GM21381 (cell line): ENCODE measurements around the gene SLC6A8.
"Not testable (repeated sequence)": the region's sequence is repeated elsewhere in the genome, so short reads cannot be mapped to it uniquely, and the experiment has no call there.

Source experiments
- ATAC-seq: cut with Tn5 transposase; IDR thresholded peaks from one replicate; pipeline ENCODE4 v1.9.1; 2021; ENCODE audit warnings: mild to moderate bottlenecking, moderate library complexity; ENCODE audit not compliant: unreplicated experiment

The SLC6A8 gene

GRCh38 chrX:153727123-153727931, 39.6 kb downstream of the SLC6A8 start:
- no peak for ATAC-seq

- ATAC-seq = no peak
Measured at GRCh38 chrX:153728095-153728494, 40.4 kb downstream of the SLC6A8 start.

GRCh38 chrX:153728951-153729631, 41.4 kb downstream of the SLC6A8 start:
- ATAC-seq = no peak

DNA sequence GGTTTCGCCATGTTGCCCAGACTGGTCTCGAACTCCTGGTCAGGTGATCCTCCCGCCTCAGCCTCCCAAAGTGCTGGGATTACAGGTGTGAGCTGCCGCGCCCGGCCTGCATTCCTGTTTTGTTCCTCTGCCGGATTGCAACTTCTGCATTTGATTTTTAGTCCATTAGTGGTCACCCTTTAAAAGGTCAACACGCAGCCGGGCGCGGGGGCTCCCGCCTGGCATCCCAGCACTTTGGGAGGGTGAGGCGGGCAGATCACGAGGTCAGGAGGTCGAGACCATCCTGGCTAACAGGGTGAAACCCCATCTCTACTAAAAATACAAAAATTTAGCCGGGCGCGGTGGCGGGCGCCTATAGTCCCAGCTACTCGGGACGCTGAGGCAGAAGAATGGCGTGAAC, 42.4 kb downstream of the SLC6A8 start:
- not testable (repeated sequence) for ATAC-seq

GRCh38 chrX:153731117-153731844, 43.6 kb downstream of the SLC6A8 start:
- no peak for ATAC-seq

DNA sequence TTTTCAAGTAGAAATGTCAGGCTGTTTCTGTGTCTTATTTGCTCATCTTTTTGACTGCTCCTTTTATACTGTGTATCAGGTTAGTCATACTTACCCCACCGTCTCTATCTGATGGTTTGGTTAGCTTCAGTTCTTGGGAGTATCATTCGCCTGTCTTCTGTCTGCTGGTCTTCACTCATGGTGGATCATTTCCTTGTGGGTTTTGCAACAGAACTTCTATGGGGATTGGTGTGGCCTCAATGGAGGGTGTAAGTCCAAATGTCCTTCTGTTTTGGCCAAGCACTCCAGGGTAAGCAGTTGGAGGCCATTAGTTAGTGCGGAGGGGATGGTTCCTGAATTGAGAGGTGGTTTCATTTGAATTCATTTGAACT, 44.1 kb downstream of the SLC6A8 start:
- no peak for ATAC-seq

DNA sequence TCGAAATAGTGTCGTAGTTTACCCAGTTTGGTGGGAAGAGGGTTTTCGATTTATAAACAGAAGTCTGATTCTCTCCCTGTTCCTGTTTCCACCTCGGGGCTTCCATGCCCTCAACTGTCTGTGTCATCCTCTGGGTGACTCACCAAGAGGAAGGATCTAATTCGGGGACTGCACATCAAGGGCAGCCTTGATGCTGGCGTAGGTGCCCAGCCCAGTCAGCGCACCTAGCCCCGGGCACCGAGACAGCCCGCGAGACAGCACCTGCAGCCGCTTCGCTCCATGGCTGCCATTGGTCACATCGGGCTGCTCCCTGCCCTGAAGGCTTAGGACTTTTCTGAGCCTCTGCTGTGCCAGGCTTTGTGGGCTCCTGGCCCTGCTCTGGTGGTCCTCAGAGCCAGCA, 44.7 kb downstream of the SLC6A8 start:
- ATAC-seq = no peak

GRCh38 chrX:153733651-153734240, 46.0 kb downstream of the SLC6A8 start:
- no peak for ATAC-seq

DNA sequence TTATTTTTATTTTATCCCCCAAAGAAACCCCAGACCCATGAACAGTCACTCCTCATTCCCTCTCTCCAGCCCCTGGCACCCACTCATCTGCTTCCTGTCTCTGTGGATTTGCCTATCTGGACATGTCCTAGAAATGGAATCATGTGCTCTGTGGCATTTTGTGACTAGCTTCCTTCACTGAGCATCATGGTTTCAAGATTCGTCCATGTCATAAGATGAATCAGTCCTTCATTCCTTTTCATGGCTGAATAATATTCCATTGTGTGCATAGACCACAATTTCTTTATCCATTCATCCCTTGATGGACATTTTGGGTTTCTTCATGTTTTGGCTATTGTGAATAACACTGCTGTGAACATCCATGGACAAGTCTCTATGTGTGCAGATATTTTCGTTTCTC, 47.1 kb downstream of the SLC6A8 start:
- ATAC-seq = no peak

DNA sequence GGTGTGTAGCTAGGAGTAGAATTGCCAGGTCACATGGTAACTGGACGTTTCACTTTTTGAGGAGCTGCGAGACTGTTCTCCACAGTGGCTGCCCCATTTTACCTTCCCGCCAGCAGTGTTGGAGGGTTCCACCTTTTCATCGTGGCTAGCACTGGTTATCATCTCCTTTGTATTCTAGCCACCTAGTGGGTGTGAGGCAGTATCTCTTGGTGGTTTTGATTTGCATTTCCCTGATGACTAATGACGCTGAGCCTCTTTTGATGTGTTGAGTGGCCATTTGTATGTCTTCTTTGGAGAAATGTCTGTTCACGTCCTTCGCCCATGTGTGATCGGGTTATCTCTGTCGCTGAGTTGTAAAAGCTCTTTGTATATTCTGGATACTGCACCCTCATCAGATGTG, 47.5 kb downstream of the SLC6A8 start:
- ATAC-seq = no peak

- no peak for ATAC-seq
Measured at GRCh38 chrX:153736071-153736820, 48.5 kb downstream of the SLC6A8 start.

DNA sequence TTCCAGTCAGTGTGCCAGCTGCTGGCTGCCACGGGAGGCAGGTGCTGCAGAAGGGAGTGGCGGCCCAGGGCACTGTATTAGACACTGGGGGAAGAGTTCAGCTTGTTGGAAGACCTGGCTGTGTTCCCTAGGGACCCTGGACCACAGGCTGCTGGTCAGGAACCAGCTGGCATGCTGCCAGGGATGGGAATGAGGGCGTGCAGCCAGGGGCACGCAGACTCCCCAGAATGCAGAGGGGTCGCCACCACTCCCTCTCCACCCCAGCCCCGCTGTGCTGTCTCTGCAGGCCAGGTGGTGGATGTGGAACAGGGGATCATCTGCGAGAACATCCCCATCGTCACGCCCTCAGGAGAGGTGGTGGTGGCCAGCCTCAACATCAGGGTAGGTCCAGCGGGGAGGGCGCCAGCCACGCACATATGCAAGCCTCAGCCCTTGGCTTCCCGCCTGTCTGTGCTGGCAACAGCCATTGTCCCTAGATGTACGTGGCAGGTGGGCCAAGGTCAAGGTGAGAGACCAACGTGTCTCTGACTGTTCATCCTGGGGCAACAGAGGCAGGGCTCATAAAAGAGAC, 49.2 kb downstream of the SLC6A8 start:
- ATAC-seq = no peak

DNA sequence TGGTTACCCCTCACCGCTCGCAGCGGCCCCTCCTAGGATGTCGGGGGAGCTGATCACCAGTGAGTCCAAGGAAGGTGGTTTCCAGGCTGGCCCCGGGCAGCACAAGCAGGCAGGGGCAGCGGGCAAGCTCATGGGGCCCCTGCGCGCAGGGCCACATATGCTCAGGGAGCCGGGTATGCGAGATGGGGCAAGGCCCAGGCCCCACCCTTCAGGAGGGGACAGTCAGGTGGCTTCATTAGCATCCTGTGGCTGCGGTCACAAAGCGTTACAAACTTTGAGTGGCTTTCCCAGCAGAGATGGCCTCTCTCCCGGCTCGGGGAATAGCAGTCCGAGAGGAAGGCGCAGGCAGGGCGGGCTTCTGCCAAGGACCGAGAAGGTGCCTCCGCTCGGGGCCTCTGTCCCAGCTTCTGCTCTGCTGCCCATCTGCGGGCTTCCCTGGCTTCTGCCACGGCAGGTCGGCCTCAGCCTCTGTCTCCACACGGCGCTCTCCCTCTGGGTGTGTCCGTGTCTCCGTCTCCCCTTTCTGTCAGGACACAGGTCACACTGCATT, 50.4 kb downstream of the SLC6A8 start:
- ATAC-seq = no peak

GRCh38 chrX:153739754-153740486, 52.2 kb downstream of the SLC6A8 start:
- no peak for ATAC-seq

GRCh38 chrX:153740631-153741222, 53.0 kb downstream of the SLC6A8 start:
- no peak for ATAC-seq

DNA sequence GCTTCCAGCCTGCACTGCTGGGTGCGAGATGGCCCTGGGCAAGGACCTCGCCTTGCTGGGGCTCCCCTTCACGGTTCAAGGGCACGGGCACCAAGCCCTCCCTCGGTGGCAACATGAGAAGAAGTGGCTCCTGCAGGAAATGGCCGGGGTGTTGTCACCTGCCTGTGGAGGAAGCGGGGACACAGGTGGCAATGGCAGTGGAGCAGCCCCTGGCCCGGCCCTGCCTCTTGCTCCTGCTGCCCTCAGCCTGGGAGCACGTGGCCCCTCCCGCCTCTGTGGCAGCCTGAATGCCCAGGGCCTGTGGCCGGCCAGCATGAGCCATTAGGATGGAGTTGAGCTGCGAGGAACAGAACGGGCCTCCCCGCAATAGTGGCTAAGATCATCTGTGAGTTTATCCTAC, 53.7 kb downstream of the SLC6A8 start:
- ATAC-seq = no peak

DNA sequence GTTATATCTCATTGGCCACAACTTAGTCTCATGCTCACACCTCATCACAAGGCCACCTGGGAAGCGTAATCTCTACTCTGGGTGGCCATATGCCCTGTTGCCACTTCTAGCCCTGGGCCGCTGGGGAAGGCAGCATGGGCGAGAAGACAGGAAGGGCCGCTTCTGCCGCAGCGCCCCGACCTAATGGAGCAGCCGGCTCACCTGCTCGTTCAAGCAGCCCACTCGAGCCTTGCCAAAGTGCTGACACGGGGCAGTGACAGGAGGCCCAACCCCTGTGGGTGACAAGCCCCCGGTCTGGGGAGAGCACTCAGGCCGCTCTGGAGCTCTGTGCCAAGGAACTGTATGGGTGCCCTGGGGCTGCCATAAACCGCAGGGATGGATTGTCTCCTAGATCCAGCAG, 54.4 kb downstream of the SLC6A8 start:
- not testable (repeated sequence) for ATAC-seq

- not testable (repeated sequence) for ATAC-seq
Measured at GRCh38 chrX:153742796-153743467, 55.2 kb downstream of the SLC6A8 start.
